GM18507 (cell line): ENCODE results near the gene TCAF2.
"Not testable (repeated sequence)": the region's sequence is repeated elsewhere in the genome, so short reads cannot be mapped to it uniquely, and the experiment has no call there.

Source experiments
- DNase-seq: peaks from one replicate; pipeline ENCODE4 v3.0.0; 2011; ENCODE audit warnings: low read depth; ENCODE audit not compliant: insufficient read length; ENCODE audit errors: extremely low spot score
- FAIRE-seq: peaks from 2 replicates; lab custom pipeline; 2011; peaks lifted over from hg19 to GRCh38; lab: Jason Lieb, UNC

TCAF2 gene

GRCh38 chr7:143649902-143650301, 29.1 kb downstream of the TCAF2 start:
- not testable (repeated sequence) for DNase-seq, FAIRE-seq

GRCh38 chr7:143650447-143650846, 29.7 kb downstream of the TCAF2 start:
- DNase-seq, FAIRE-seq: not testable (repeated sequence)
